Measurements from ENCODE around the gene CDKAL1.
"Not testable (repeated sequence)": the region's sequence is repeated elsewhere in the genome, so short reads cannot be mapped to it uniquely, and the experiment has no call there.

CDKAL1 gene

GRCh38 chr6:20900389-20901160 is 366.3 kb downstream of the CDKAL1 start:
- DNase-seq = no peak

- DNase-seq = no peak
Observed at GRCh38 chr6:20905377-20905776, 371.1 kb downstream of the CDKAL1 start.

- DNase-seq = no peak
Observed at GRCh38 chr6:20906945-20907344, 372.7 kb downstream of the CDKAL1 start.

GRCh38 chr6:20907486-20908071 is 373.3 kb downstream of the CDKAL1 start:
- DNase-seq = no peak

GRCh38 chr6:20909621-20910020 is 375.4 kb downstream of the CDKAL1 start:
- no peak for DNase-seq

GRCh38 chr6:20911712-20912111 is 377.5 kb downstream of the CDKAL1 start:
- DNase-seq = no peak

GRCh38 chr6:20915156-20915555 is 380.9 kb downstream of the CDKAL1 start:
- no peak for DNase-seq

GRCh38 chr6:20915626-20916025 is 381.4 kb downstream of the CDKAL1 start:
- DNase-seq = no peak

GRCh38 chr6:20916086-20916485 is 381.8 kb downstream of the CDKAL1 start:
- no peak for DNase-seq

GRCh38 chr6:20918868-20919267 is 384.6 kb downstream of the CDKAL1 start:
- DNase-seq = no peak

- DNase-seq = no peak
Observed at GRCh38 chr6:20919677-20920385, 385.6 kb downstream of the CDKAL1 start.

GRCh38 chr6:20921578-20921977 is 387.3 kb downstream of the CDKAL1 start:
- no peak for DNase-seq

- no peak for DNase-seq
Observed at GRCh38 chr6:20922743-20923142, 388.5 kb downstream of the CDKAL1 start.

- not testable (repeated sequence) for DNase-seq
Observed at GRCh38 chr6:20924094-20924493, 389.8 kb downstream of the CDKAL1 start.

GRCh38 chr6:20924911-20925543 is 390.8 kb downstream of the CDKAL1 start:
- DNase-seq = no peak

- no peak for DNase-seq
Observed at GRCh38 chr6:20927130-20927860, 393.0 kb downstream of the CDKAL1 start.

- DNase-seq = no peak
Observed at GRCh38 chr6:20929283-20929682, 395.0 kb downstream of the CDKAL1 start.

- DNase-seq = no peak
Observed at GRCh38 chr6:20931093-20931492, 396.8 kb downstream of the CDKAL1 start.

- DNase-seq = no peak
Observed at GRCh38 chr6:20931772-20932171, 397.5 kb downstream of the CDKAL1 start.

- DNase-seq = no peak
Observed at GRCh38 chr6:20932284-20932683, 398.0 kb downstream of the CDKAL1 start.

- no peak for DNase-seq
Observed at GRCh38 chr6:20933057-20933788, 399.0 kb downstream of the CDKAL1 start.

- no peak for DNase-seq
Observed at GRCh38 chr6:20936949-20937348, 402.7 kb downstream of the CDKAL1 start.

All from stimulated activated CD4-positive, alpha-beta T cell treated with anti-CD3 and anti-CD28 coated beads, Interleukin-12 subunit alpha, Interleukin-12 subunit beta, amount 100 ng/mL, for 4 hours (primary cell).